ENCODE measurements around the gene SHB.

Gene SHB

GRCh38 chr9:37925786-37926736 lies 143.0 kb downstream of the SHB start:
- no peak for DNase-seq

- DNase-seq = no peak
These were observed 144.0 kb downstream of the SHB start for GRCh38 chr9:37925006-37925405.

GRCh38 chr9:37924538-37924937 lies 144.5 kb downstream of the SHB start:
- DNase-seq = no peak

GRCh38 chr9:37923796-37924427 lies 145.1 kb downstream of the SHB start:
- no peak for DNase-seq

- DNase-seq = no peak
These were observed 145.8 kb downstream of the SHB start for GRCh38 chr9:37923118-37923795.

GRCh38 chr9:37922363-37923117 lies 146.5 kb downstream of the SHB start:
- no peak for DNase-seq

- DNase-seq = no peak
These were observed 147.3 kb downstream of the SHB start for GRCh38 chr9:37921546-37922300.

GRCh38 chr9:37921168-37921510 lies 147.9 kb downstream of the SHB start:
- no peak for DNase-seq

GRCh38 chr9:37920471-37921167 lies 148.4 kb downstream of the SHB start:
- no peak for DNase-seq

GRCh38 chr9:37919956-37920335 lies 149.1 kb downstream of the SHB start:
- no peak for DNase-seq

GRCh38 chr9:37919246-37919955 lies 149.6 kb downstream of the SHB start:
- DNase-seq = no peak

- no peak for DNase-seq
These were observed 150.3 kb downstream of the SHB start for GRCh38 chr9:37918665-37919170.

GRCh38 chr9:37917801-37918664 lies 151.0 kb downstream of the SHB start:
- no peak for DNase-seq

- DNase-seq = no peak
These were observed 151.7 kb downstream of the SHB start for GRCh38 chr9:37917313-37917731.

- no peak for DNase-seq
These were observed 152.3 kb downstream of the SHB start for GRCh38 chr9:37916471-37917312.

GRCh38 chr9:37915911-37916470 lies 153.0 kb downstream of the SHB start:
- DNase-seq = no peak

- no peak for DNase-seq
These were observed 154.2 kb downstream of the SHB start for GRCh38 chr9:37914701-37915358.

- DNase-seq = no peak
These were observed 154.9 kb downstream of the SHB start for GRCh38 chr9:37914154-37914551.

All from NCI-H187 treated with DMSO at 0.1 percent for 48 hours (cell line).